GM12892 (cell line): ENCODE measurements around the gene ATOH8.

Source experiments
- POLR2A ChIP-seq: IDR thresholded peaks from 2 replicates; pipeline ENCODE4 v1.6.1; 2011; ENCODE audit warnings: low read depth, low read length, control low read depth
- POLR2AphosphoS5 ChIP-seq: IDR thresholded peaks from 2 replicates; pipeline ENCODE4 v1.6.1; 2011; ENCODE audit warnings: low read depth, low read length, control low read depth

- TF ChIP-seq POLR2A (no peak), POLR2AphosphoS5 (no peak)
Measured at GRCh38 chr2:85733121-85733960, 20.4 kb upstream of the ATOH8 start.
